Dedifferentiated amniotic fluid mesenchymal stem cell (primary cell): ENCODE data around the gene ACOT7.

Source experiments
- DNase-seq: peaks from one replicate; pipeline ENCODE4 v3.0.0-alpha.2; 2016; ENCODE audit errors: extremely low spot score

The ACOT7 gene

DNA sequence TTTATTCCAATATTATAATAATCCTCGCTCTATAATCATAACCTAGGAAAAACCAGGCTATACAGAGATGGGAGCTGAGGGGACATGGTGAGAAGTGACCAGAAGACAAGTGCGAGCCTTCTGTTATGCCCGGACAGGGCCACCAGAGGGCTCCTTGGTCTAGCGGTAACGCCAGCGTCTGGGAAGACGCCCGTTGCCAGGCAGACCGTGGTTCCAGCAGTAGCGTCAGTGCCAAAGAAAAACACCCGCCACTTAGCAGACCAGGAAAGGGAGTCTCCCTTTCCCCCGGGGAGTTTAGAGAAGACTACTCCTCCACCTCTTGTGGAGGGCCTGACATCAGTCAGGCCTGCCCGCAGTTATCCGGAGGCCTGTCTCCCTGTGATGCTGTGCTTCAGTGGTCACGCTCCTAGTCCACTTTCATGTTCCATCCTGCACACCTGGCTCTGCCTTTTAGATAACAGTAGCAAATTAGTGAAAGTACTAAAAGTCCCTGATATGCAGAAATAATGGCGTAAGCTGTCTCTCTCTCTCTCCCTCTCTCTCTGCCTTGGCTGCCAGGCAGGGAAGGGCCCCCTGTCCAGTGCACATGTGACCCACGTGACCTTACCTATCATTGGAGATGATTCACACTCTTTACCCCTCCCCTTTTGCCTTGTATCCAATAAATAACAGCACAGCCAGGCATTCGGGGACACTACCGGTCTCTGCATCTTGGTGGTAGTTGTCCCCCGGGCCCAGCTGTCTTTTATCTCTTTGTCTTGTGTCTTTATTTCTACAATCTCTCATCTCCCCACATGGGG lies 30.3 kb downstream of the ACOT7 start:
- peak; percentile 31 for DNase-seq

DNA sequence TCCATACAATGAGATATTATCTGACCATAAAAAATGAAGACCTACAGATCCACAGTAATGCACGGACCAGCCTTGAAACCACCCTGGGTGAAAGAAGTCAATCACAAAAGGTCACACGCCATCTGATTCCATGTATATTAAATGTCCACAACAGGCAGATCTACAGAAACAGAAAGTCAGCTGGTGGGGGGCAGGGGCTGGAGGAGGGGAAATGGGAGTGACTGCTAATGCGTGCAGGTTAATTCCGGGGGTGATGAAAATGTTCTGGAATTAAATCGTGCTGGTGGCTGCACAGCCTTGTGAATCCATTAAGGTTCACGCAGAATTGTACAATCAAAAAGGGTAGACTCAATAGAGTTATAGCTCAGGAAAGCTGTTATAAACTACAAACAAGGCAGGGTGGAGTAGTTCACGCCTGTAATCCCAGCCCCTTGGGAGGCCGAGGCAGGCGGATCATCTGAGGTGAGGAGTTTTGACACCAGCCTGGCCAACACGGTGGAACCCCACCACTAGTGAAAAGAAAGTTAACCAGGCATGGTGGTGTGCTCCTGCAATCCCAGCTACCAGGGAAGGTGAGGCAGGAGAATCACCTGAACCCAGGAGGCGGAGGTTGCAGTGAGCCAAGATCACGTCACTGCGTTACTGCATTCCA lies 32.3 kb downstream of the ACOT7 start:
- DNase-seq: no peak

DNA sequence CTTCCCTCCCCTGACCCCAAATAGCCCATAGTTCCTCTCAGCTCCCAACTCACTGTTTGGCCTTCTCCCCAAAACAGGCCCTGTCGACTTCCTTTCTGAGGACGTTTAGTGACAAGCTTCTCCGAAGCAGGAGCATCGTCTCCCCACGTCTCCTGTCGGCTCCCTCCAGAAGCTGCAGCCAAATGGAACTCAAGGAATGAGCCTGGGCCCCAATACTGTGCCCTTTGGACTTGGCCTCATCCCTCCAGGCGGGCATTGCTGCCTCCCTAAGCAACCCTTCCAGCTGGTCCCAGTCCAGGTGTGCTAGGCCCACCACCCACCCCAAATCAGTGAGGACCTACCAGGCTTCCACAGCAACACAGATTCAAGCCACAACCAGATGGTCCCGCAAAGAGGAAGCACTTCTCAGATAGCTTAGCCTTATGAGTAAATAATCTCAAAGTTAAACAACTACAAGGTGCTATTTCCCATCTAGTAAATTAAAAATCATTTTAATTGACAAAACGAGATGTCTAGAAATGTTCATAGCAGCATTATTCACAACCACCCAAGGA lies 33.0 kb downstream of the ACOT7 start:
- DNase-seq: no peak

DNA sequence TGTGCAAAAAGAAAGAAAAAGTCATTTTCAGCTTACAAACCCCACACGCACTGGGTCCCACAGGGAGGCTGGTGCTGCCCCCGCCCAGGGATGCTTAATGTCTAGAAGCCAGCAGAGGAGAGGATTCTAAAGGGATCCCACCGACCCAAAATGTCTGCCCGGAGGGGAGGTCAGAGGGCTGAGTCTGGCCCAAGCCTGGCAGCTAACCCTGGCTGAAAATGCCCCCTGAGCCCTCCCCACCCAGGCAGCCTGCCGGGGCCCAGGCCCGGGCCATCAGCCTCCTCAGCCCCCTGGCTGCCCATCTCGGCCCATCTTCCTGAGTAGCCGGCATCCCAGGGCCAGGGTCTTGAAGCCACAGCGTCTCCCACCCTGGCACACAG lies 33.5 kb downstream of the ACOT7 start:
- DNase-seq: no peak

DNA sequence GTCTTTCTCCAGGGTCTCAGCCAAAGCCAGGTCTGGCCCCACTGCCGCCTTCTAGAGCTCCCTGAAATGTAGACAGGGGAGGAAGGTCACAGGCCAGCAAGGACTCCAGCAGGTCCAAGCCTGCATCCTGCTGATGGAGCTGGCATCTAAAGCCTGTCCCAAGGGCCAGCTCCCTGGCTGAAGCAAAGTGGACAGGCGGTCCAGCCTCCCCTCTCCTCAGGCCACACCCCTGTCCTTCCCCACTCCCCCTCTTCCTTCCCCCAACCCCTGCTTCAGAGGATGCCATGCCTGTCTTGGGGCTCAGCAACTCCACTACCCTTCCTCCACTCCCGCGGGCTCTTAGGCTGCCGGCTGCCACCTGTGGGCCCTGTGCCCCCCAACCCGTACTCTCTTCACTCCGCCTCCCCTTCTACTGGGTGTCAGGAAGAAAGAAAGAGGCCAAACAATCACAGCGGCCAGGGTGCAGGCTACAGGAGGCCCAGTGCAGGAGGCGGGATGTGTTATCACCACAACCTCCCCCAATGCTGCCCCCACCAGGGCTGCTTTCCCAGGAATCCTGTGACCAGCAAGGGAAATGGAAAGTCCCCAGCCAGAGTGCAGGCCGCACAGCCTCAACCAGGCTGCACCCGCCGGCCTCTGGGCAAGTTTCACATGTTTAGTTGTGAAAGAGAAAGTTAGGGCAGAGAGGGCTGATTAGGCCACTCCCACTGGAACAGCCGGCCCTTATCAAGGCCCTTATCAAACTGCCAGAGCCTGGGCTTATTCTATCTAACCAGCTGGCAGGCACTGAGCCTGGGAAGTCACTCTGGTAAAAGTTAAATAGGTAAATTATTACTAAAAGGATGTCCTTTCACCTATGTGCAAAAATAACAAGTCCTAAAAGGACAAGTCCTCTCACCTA lies 34.1 kb downstream of the ACOT7 start:
- no peak for DNase-seq

DNA sequence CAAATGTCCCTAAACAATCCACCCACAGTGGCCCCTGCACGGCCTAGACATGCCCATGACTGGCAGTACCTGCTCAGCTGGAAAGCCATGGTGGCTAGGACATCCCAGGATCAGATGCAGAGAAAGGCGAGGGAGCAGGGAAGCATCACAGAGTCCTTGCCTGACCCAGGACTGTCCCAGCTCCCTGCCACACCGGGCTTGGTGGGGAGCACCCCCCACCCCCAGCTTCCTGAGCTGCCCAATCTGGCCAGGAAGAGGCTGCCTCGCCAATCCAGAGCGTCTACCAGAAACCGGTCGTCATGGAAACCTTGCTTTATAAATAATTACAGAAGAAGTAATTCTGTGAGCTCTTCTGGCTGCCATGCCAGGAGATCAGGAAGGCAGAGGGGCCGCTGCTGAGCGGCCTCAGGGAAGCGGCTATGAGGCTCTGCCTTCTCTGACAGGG lies 34.8 kb downstream of the ACOT7 start:
- DNase-seq: peak; percentile 39

DNA sequence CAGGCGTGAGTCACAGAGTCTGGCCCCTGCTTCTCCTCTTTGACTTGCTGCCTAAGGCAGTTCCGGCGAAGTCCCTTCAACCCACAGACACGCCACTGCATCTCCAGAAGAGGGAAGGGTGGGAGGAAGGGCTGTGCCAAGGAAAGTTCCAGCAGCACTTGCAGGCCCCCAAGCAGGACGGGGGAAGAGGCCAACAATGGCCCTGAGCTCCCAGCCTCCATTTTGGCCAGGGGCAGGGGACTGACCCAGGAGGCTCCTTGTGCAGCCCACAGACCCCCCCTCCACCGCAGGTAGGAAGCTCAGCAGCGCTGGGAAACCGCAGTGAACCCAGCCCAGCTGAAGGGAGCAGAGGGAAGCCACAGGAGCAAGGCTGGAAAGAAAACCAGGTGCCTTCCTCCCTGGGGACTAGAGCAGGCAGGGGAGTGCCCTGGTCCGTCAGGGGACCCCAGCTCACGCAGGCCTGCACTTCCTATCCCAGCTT lies 35.4 kb downstream of the ACOT7 start:
- no peak for DNase-seq

DNA sequence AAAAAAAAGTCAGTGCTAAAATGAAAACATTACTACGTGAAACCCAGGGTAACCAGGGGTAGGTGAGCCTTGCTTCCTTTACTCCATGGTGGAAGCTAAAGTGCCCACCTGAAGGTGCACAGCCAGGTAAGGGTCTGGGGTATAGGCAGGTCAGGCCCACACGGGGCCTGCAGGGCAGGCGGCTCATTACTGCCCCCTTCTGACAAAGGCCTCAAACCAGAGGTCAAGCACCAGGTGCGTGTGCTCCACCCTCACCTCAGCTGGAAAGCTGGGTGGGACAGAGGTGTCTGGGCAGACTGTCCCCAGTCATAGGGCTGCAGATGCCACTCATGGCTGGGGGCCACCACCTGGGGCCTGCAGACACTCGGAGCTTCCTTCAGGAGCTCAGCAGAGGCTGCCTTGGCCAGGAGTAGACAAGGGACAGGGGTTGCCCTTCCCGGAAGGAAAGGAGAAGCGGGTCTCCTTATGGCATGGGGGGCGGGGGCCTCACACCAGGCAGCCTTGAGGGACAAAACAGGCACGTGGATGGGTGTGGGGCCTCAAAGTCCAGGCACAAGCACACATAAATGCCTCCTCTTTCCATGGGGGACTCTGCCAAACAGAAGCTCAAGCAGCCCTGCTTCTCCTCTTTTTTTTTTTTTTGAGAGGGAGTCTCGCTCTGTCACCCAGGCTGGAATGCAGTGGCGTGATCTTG lies 36.2 kb downstream of the ACOT7 start:
- DNase-seq: no peak

DNA sequence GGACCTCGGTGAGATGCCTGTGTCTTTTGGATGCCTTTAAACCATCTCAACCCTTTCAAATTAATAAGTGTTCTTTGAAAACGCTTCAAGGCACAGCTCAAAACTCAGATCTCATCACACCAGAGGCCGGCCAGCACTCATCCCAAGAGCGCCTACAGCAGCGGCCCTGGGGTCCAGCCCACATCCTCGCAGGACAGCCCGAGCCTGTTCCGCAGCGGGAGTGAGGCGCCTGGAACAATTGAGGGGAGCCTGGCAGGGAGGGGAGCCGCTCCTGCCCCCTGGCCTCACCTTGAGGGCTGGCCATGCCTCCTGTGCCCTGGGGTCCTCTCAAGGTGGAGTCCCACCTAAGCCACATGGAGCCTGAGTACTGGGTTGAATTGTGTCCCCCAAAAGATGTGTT lies 37.9 kb downstream of the ACOT7 start:
- DNase-seq: no peak

DNA sequence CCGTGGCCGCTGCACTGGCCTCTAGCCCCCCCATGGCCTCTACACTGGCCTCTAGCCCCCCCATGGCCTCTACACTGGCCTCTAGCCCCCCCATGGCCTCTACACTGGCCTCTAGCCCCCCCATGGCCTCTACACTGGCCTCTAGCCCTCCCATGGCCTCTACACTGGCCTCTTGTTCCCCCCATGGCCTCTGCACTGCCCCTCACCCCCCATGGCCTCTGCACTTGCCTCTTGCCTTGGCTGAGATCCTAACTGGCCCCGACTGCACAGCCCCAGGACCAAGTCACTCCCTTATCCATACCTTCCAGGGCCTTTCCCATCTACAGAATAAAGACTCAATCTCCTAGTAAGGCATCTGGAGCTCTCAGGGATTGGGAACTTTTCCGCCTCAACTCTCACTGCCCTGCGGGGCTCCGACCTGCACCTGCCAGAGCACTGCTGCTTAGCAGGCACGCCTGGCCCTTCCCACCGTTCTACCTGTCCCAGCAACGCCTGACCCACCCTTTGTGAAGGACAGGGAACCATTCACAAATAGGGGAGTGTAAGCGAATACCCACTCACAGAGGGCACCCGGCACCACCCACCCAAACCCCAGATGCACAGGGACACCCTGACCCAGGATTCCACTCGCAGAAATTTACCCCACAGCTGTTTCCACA lies 38.8 kb downstream of the ACOT7 start:
- DNase-seq: no peak

DNA sequence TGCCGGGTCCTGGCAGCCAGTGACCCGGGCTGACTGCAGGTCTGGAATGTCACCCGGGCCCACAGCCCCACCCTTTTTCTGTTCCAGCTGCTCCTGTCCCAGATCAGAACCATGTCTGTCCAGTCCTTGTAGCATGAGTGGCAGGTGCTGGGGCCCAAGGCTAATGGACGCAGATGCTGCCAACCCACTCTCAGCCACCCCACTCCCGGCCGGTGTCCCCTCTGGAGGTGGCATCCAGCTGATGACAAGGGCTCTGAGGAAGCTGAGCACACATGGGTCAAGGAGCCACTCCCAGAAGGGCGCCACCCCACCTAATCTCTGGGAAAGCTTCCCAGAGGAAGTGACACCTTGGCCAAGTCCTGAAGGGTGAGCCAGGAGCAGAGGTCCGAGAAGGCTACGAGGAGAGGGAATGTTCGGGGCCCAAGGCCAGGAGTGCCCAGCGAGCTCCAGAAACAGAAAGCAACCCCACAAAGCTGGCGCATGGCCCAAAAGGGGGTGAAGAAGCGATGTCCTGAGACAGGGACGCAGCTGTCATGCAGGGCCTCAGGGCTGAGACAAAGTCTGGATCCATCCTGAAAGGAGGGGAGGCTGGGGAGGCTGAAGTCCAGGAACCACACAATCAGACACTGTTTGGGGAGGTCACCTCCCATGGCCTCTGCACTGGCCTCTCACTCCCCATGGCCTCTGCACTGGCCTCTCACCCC lies 39.5 kb downstream of the ACOT7 start:
- DNase-seq: no peak

DNA sequence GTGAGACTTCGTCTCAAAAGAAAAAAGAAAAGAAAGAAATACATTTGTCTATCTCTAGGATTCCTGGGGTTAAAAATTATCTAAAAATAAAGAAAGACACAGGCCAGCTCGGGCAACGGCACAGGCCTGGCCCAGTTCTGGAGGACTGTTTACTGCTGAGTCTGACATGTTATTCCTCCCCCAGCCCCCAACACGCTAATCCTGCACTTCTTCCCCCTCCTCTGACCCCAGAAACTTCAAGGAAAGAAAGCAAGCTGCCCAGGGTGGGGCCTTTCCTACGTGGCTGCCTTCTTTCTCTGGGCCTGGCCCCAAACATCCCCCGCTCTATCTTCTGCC lies 40.0 kb downstream of the ACOT7 start:
- no peak for DNase-seq

DNA sequence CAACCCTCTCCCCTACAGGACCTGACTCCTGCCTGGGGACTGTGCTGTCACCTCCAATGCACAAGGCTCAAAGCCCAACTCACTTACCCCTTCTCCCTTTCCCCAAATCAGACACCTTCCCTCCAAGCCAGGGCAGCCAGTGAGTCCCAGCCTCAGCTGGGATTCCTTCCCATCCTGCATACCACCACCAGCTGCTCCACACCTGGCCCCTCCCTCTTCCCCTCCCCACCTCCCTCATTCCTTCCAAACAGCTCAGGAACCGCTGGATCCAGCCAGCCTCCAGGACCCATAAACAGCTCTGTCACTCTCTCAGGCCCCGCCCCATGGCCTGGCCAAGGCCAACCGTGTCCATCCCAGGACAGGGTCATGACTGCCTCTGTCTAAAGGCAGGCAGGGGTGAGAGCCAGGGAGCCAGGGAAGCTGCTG lies 41.4 kb downstream of the ACOT7 start:
- no peak for DNase-seq

DNA sequence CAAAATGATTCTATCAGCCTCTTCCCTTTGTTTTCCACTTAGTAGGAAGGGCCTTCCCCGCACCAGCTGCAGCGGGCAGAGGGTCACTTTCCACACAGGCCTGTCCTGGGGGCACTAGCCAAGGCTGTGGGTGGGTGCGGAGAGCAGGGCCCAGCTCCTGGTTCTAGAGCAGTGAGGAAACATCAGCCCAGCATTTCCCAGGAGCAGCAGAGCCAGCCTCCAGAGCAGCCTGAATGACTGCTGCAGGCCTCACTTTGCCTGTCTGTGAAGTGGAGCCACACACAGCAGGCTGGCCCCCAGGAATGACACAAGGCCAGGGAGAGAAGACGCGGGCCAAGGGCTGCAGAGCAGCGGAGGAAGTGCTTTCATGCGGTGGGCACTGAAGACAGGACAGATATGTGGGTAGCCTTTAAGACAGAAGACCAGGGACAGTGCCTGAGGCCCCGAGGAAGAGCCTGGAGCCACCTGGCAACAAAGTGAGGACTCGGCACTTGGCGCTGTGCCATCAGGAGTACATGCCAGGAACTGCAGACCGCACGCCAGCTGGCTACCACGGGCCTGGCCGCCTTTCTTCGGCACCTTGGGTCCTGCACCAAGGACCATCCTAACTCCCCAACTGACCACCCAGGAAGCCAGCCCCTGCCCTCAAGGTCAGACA lies 42.0 kb downstream of the ACOT7 start:
- no peak for DNase-seq

DNA sequence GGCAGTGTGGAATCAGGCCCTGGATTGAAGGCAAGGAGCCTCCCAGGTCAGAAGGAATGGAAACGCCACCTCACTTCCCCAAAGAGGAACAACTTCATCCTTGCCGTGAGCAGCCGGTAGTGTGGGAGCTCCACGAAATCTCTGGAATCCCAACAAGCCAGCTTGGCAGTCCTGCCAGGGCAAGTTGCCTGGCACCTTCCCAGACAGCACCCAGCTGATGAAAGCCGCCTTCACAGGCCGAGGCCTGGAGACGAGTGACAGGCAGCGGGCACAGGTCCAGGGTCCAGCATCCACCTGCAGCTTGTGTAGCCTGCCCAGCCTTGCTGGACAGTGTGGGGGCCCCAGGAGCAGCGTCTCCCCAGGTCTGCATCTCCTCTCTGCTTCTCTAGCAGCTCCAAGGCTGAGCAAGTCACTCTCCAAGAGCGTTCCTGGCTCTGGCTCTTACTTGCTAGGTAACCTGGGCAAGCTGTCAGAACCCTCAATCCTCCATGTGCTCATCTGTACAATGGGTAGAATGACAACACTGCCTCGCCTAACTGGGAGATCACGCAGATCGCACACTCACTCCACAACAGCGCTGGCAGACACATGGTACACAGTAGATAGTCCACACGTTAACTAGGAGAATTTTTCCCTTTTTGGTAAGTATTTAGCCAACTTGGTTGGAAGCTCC lies 43.0 kb downstream of the ACOT7 start:
- DNase-seq: no peak

DNA sequence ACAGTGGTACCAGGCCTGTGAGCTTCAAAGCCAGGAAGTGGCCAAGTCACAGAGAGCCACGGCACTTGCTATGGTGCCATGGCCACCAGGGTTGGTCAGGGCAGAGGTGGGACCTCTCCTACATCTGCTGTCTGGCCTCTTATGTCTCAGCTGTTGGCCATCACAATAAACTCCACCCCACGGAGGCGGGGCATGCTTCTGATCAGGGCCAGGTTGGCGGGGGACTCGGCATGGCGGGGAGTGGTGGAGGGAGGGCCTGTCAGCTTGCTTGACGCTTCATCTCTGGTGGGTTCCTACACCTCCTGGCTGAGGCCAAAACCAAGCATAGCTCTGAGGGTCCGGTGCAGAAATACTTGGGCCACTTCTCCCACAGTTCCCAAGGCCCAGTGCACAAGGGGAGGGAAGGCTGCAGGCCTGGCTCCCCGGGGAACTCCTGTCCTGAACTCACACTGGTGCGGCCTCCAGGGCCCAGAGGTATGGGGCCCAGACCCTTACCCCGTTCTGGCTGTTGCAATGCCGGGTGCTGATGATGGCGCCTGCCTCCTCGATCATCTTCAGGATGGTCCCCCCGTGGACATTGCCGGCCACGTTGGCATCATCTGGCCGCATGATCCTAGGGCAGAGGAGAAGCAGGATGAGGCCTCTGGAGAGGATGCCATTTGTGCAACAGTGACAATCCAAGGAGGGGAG lies 44.2 kb downstream of the ACOT7 start:
- DNase-seq: no peak

DNA sequence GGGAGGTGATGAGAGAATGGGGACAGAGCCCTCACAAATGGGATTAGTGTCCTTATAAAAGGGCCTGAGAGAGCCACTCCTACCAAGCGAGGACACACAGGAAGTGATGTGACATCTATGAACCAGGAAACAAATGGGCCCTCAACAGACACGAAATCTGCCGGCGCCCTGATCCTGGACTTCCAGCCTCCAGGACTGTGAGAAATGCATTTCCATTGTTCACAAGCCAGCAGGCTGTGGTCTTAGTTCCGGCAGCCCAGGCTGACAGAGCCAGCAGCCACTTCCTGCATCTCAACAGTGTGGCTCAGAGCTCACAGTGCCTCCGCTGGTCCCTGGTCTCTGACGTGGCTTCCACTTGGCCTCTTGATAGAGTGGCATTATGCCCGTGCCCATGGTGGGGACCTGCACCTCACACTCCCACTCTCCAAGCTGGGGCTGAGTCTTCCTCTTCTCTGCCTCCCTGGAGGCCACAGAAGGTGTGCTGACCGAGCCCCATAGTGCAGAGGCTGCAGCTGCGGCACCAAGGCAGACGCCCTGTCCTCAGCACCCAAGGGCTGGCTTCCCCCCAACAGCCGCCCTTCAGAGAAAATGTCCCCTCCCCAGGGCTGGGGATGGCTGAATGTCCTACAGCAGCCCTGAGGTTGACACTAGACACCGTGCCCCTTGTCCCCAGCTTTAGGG lies 44.9 kb downstream of the ACOT7 start:
- DNase-seq: no peak
